Measurements from ENCODE around the gene PPP3R1. TPM values are rescaled to one million over a fixed set of nuclear protein-coding genes. Genes with fewer than 3 reads are reported as not detected.

The PPP3R1 gene
- total and polyA plus RNA-seq, 10 of the 15 experiments (the other 5 are each of a cell fraction or from before 2014, with no cell fraction given), result 1.5 to 61.0 (median 15.8) TPM

GRCh38 chr2:68172990-68173700 is 79.2 kb downstream of the PPP3R1 start:
- ATAC-seq (0 out of 3 replicates have a peak, but pooled peaks have one; percentile 21), DNase-seq (ENCODE audit: low read depth, low spot score) (no peak), FAIRE-seq (no peak)
- POLR2A ChIA-PET, result interaction anchor here (0.6 kb wide), 1 partner anchor 71 kb away, joined by 3 read pairs; no protein-coding TSS in a partner anchor
- in situ Hi-C loops (cut with MboI), result no loop called here
- Histone ChIP-seq H2AFZ (ENCODE audit: control insufficient read depth, low read depth, low read length) (no peak overlapping the region), H4K20me1 (ENCODE audit: control insufficient read depth, insufficient read depth) (no peaks in the 10 kb centered on the region), H3K27me3 (replicated peaks in 1 of 2; ENCODE audit: control insufficient read depth in 2 of 2, insufficient read depth in 2 of 2, low read length in 1 of 2) (no peaks in the 10 kb centered on the region), H3K4me3 (no peak overlapping the region), H3K4me2 (ENCODE audit: control insufficient read depth, insufficient read depth) (no peak overlapping the region), H3K27ac (ENCODE audit: control insufficient read depth, insufficient read depth) (no peak overlapping the region), H3K4me1 (ENCODE audit: control insufficient read depth, insufficient read depth, low read length) (no peaks in the 10 kb centered on the region), H3K9ac (ENCODE audit: control insufficient read depth, insufficient read depth, low read length) (no peak overlapping the region), H3K36me3 (ENCODE audit: control insufficient read depth in 2 of 2, insufficient read depth in 2 of 2, low read length in 1 of 2) (peaks cover 3 to 24% of the 10 kb centered on the region in 2 experiments), H3K79me2 (ENCODE audit: control insufficient read depth, insufficient read depth, low read length) (no peaks in the 10 kb centered on the region; the same call in 1 of the 2 replicates), H3K9me3 (replicated peaks; ENCODE audit: control insufficient read depth, insufficient read depth, low read length) (no peaks in the 10 kb centered on the region)
- WGBS (ENCODE audit: insufficient coverage, insufficient replicate concordance, low lambda C conversion rate, missing lambda C conversion rate), result 59% methylated on average over 7 of the region's 8 CpGs
- BruUV-seq (replicated peaks), result no TSS peak
- intact Hi-C loops (cut with micrococcal nuclease; ENCODE audit: unreplicated experiment), result no loop called here
- SMC1A ChIA-PET (ENCODE audit: uncharacterized antibody, unreplicated experiment), result no interaction called here
- TF ChIP-seq, protein P1, sequence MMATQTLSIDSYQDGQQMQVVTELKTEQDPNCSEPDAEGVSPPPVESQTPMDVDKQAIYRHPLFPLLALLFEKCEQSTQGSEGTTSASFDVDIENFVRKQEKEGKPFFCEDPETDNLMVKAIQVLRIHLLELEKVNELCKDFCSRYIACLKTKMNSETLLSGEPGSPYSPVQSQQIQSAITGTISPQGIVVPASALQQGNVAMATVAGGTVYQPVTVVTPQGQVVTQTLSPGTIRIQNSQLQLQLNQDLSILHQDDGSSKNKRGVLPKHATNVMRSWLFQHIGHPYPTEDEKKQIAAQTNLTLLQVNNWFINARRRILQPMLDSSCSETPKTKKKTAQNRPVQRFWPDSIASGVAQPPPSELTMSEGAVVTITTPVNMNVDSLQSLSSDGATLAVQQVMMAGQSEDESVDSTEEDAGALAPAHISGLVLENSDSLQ (IDR thresholded peaks at IDR 0.05), result peak; percentile 38; the same call in 1 of the 2 replicates
- TF ChIP-seq NR2F1 (conservative IDR thresholded peaks at IDR 0.05) (no peak), RB1 (IDR thresholded peaks at IDR 0.05; ENCODE audit: borderline replicate concordance) (no peak)
- TF ChIP-seq, protein P2, sequence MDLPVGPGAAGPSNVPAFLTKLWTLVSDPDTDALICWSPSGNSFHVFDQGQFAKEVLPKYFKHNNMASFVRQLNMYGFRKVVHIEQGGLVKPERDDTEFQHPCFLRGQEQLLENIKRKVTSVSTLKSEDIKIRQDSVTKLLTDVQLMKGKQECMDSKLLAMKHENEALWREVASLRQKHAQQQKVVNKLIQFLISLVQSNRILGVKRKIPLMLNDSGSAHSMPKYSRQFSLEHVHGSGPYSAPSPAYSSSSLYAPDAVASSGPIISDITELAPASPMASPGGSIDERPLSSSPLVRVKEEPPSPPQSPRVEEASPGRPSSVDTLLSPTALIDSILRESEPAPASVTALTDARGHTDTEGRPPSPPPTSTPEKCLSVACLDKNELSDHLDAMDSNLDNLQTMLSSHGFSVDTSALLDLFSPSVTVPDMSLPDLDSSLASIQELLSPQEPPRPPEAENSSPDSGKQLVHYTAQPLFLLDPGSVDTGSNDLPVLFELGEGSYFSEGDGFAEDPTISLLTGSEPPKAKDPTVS (IDR thresholded peaks at IDR 0.05; ENCODE audit: low read depth, low read length), result no peak
- RAD21 ChIA-PET (ENCODE audit: unreplicated experiment), result no interaction called here
- CTCF ChIA-PET, result interaction anchor here (1.9 kb wide), 1 partner anchor 12 kb away, joined by 6 read pairs; no protein-coding TSS in a partner anchor

All from GM12878 (cell line).